Endothelial cell of umbilical vein (primary cell): ENCODE measurements around the gene FSTL4. TPM values are rescaled to one million over a fixed set of nuclear protein-coding genes. Genes with fewer than 3 reads are reported as not detected.

Experiments used
- BruUV-seq: library from RNA; stranded (reverse); fragments of 400-500 nt; replicated peaks from 2 replicates; lab custom pipeline; 2021; lab: Mats Ljungman, UMichigan
- CTCF ChIA-PET: fragments of 300-600, 350-600 bp; sonication (Branson Sonifier 250); formaldehyde crosslinking; loops from one replicate; lab custom pipeline; 2021; ENCODE audit warnings: antibody characterized with exemption, inconsistent platforms; lab: Charles Lee
- POLR2A ChIA-PET: fragments of 300-600, 350-600 bp; sonication (Branson Sonifier 250); formaldehyde crosslinking; loops from one replicate; lab custom pipeline; 2021; ENCODE audit warnings: antibody characterized with exemption, inconsistent platforms; lab: Charles Lee
- DNase-seq: peaks from one replicate; pipeline ENCODE4 v3.0.0-alpha.2; 2011; ENCODE audit warnings: low read depth, low spot score
- FAIRE-seq: peaks from 2 replicates; lab custom pipeline; 2011; peaks lifted over from hg19 to GRCh38; lab: Jason Lieb, UNC
- H2AFZ ChIP-seq: 2 replicates; pipeline ENCODE4 v1.6.0; 2012; ENCODE audit warnings: low read depth, low read length, control low read depth, inconsistent platforms
- H3K27ac ChIP-seq: 2 replicates; pipeline ENCODE4 v1.5.1; 2011; ENCODE audit warnings: low read depth, mild to moderate bottlenecking, control low read depth, low read length, moderate library complexity; ENCODE audit not compliant: insufficient read depth
- H3K27me3 ChIP-seq, 2 experiments: 2 replicates each; pipeline versions ENCODE4 v1.6.0 to v1.6.1; 2011; ENCODE audit warnings: low read length in 2 of 2, mixed read lengths in 1 of 2; ENCODE audit not compliant: control insufficient read depth in 2 of 2, insufficient read depth in 2 of 2
- H3K36me3 ChIP-seq, 2 experiments: 2 replicates in 1 of 2; 3 replicates in 1 of 2; pipeline ENCODE4 v1.5.1; 2011; ENCODE audit warnings: low read length in 2 of 2, mild to moderate bottlenecking in 1 of 2, moderate library complexity in 1 of 2; ENCODE audit not compliant: control insufficient read depth in 2 of 2, insufficient read depth in 2 of 2; ENCODE audit errors: extremely low read depth in 1 of 2
- H3K4me1 ChIP-seq: 3 replicates; pipeline ENCODE4 v1.5.1; 2011; ENCODE audit warnings: mild to moderate bottlenecking, low read length; ENCODE audit not compliant: control insufficient read depth, insufficient read depth; ENCODE audit errors: extremely low read depth
- H3K4me2 ChIP-seq: 2 replicates; pipeline ENCODE4 v1.6.1; 2011; ENCODE audit warnings: low read length, control low read depth, mixed read lengths; ENCODE audit not compliant: insufficient read depth
- H3K4me3 ChIP-seq, 3 experiments: fragments of 200-600 bp in 1 of 3; sonication (generic), shearing (Covaris generic) in 1 of 3; replicated peaks in 1 of 3; 2 replicates each; pipeline ENCODE4 v1.5.1; 2011 to 2016; ENCODE audit warnings: control low read depth in 3 of 3, low read length in 3 of 3, mild to moderate bottlenecking in 2 of 3, inconsistent platforms in 1 of 3, low read depth in 1 of 3, moderate library complexity in 1 of 3; ENCODE audit not compliant: insufficient read depth in 1 of 3
- H3K79me2 ChIP-seq: 2 replicates; pipeline ENCODE4 v1.6.0; 2012; ENCODE audit warnings: low read length, inconsistent platforms; ENCODE audit not compliant: control insufficient read depth, insufficient read depth
- H3K9ac ChIP-seq: replicated peaks from 2 replicates; pipeline ENCODE3; 2011; ENCODE audit warnings: low read length, control low read depth; ENCODE audit not compliant: insufficient read depth; ENCODE audit errors: extremely low read depth
- H3K9me1 ChIP-seq: replicated peaks from 3 replicates; pipeline ENCODE4 v1.6.0; 2011; ENCODE audit warnings: mild to moderate bottlenecking, low read length; ENCODE audit not compliant: control insufficient read depth, insufficient read depth; ENCODE audit errors: extremely low read depth
- H3K9me3 ChIP-seq: replicated peaks from 2 replicates; pipeline ENCODE4 v1.5.1; 2012; ENCODE audit warnings: low read length, inconsistent platforms; ENCODE audit not compliant: control insufficient read depth, insufficient read depth
- H4K20me1 ChIP-seq: replicated peaks from 2 replicates; pipeline ENCODE3; 2011; ENCODE audit warnings: mild to moderate bottlenecking, low read length; ENCODE audit not compliant: control insufficient read depth, insufficient read depth; ENCODE audit errors: extremely low read depth
- CTCF ChIP-seq, 2 donors: IDR thresholded peaks; 1 replicate in 1 of 2; 2 replicates in 1 of 2; pipeline ENCODE4 v1.5.1; 2011; ENCODE audit warnings: low read length in 2 of 2, mild to moderate bottlenecking in 2 of 2, moderate library complexity in 2 of 2, control low read depth in 1 of 2, inconsistent platforms in 1 of 2, low read depth in 1 of 2; ENCODE audit not compliant: insufficient read depth in 1 of 2; ENCODE audit errors: extremely low read depth in 1 of 2
- EZH2 ChIP-seq: IDR thresholded peaks from 2 replicates; pipeline ENCODE4 v1.6.1; 2012; ENCODE audit warnings: borderline replicate concordance, low read depth, mild to moderate bottlenecking, moderate library complexity, low read length, inconsistent platforms; ENCODE audit not compliant: severe bottlenecking
- FOS ChIP-seq: IDR thresholded peaks from 2 replicates; pipeline ENCODE4 v1.6.1; 2011; ENCODE audit warnings: mild to moderate bottlenecking, low read length, moderate library complexity, borderline replicate concordance; ENCODE audit not compliant: insufficient read depth
- GATA2 ChIP-seq: IDR thresholded peaks from 2 replicates; pipeline ENCODE4 v1.7.0; 2011; ENCODE audit warnings: low read depth, mild to moderate bottlenecking, moderate library complexity, mixed read lengths, low read length; ENCODE audit not compliant: insufficient read length, insufficient read depth
- JUN ChIP-seq: IDR thresholded peaks from 2 replicates; pipeline ENCODE4 v1.6.1; 2011; ENCODE audit warnings: borderline replicate concordance, low read depth; ENCODE audit not compliant: insufficient read length, insufficient read depth
- MAX ChIP-seq: IDR thresholded peaks from 2 replicates; pipeline ENCODE4 v1.6.1; 2011; ENCODE audit not compliant: insufficient read depth, insufficient read length
- MYC ChIP-seq: IDR thresholded peaks from one replicate; pipeline ENCODE4 v1.6.1; 2011; ENCODE audit warnings: mild to moderate bottlenecking, low read depth, low read length
- POLR2A ChIP-seq: IDR thresholded peaks from 2 replicates; pipeline ENCODE4 v1.6.1; 2012; ENCODE audit warnings: low read depth, mild to moderate bottlenecking, control low read depth, low read length
- POLR2AphosphoS5 ChIP-seq: IDR thresholded peaks from 2 replicates; pipeline ENCODE4 v1.6.1; 2012; ENCODE audit warnings: low read depth, mild to moderate bottlenecking, control low read depth, low read length, moderate library complexity; ENCODE audit not compliant: insufficient read depth
- dilution Hi-C: fragments of 300-500 bp; cut with MboI; formaldehyde crosslinking; loops from one replicate; pipeline ENCODE4 v1.15.0; 2019; ENCODE audit warnings: low sequenced_read_pairs; ENCODE audit not compliant: extremely low pct_ligation_motif_present
- intact Hi-C: fragments of 100-400 bp; cut with micrococcal nuclease; formaldehyde crosslinking; loops from one replicate; pipeline ENCODE4 v1.10.0; 2022
- polyA plus RNA-seq, 4 experiments: library from polyadenylated mRNA; depleted of rRNA in 3 of 4; stranded (reverse) in 3 of 4; unstranded in 1 of 4; fragments of >200 nt; gene quantifications; 2 replicates each; pipeline versions ENCODE4 v1.2.1 to v1.2.3, GENCODE V29; 2011 to 2012; ENCODE audit warnings: missing spikeins in 1 of 4
- total RNA-seq: library from RNA; stranded (reverse); gene quantifications from 2 replicates; pipeline ENCODE4 v1.2.3, GENCODE V29; 2021

The FSTL4 gene
- total and polyA plus RNA-seq, 2 donors (not counting 3 experiments of a cell fraction or from before 2014, with no cell fraction given) = 0.18 TPM; not detected in 1

GRCh38 chr5:133618141-133618540, 5.8 kb upstream of the FSTL4 start:
- H3K4me1 ChIP-seq = no peaks in the 10 kb centered on the region
- H3K27me3 ChIP-seq = peaks cover 18 to 33% of the 10 kb centered on the region in 2 experiments
- no TSS peak for BruUV-seq
- H3K9ac ChIP-seq = no peak overlapping the region
- H3K36me3 ChIP-seq = no peaks in the 10 kb centered on the region
- H3K4me2 ChIP-seq = no peak overlapping the region
- FAIRE-seq (no peak), DNase-seq (no peak)
- H4K20me1 ChIP-seq = no peaks in the 10 kb centered on the region
- H3K9me3 ChIP-seq = no peaks in the 10 kb centered on the region
- H2AFZ ChIP-seq = no peak overlapping the region
- TF ChIP-seq FOS (no peak), POLR2AphosphoS5 (no peak), JUN (no peak), CTCF (IDR thresholded peaks at IDR 0.05; ENCODE audit: extremely low read depth in 1 of 2, insufficient read depth in 1 of 2, low read depth in 1 of 2, low read length in 2 of 2) (no peak), MAX (no peak), GATA2 (no peak), POLR2A (no peak), MYC (no peak), EZH2 (no peak)
- H3K9me1 ChIP-seq = no peaks in the 10 kb centered on the region
- H3K79me2 ChIP-seq = no peaks in the 10 kb centered on the region
- H3K4me3 ChIP-seq = no peak overlapping the region
- ChIA-PET CTCF (interaction anchor here (0.8 kb wide), 1 partner anchor 12 kb away, joined by 3 read pairs; no protein-coding TSS in a partner anchor), POLR2A (no interaction called here)
- dilution Hi-C loops = no loop called here
- no peak overlapping the region for H3K27ac ChIP-seq
- intact Hi-C loops = no loop called here
